ENCODE measurements around the gene TXNL1.

The TXNL1 gene

GRCh38 chr18:56550121-56550520, 88.3 kb downstream of the TXNL1 start:
- Histone ChIP-seq H3K9ac (ENCODE audit: low read depth in 1 of 2, low read length in 2 of 2) (no peak overlapping the region), H3K4me3 (ENCODE audit: low read length in 2 of 2) (no peak overlapping the region), H3K27me3 (ENCODE audit: control insufficient read depth in 2 of 2, insufficient read depth in 2 of 2, low read length in 2 of 2) (no peaks in the 10 kb centered on the region), H3K9me3 (ENCODE audit: control insufficient read depth in 2 of 2, low read length in 2 of 2) (no peaks in the 10 kb centered on the region), H3K4me1 (ENCODE audit: control insufficient read depth in 2 of 2, insufficient read depth in 2 of 2, low read length in 2 of 2) (no peaks in the 10 kb centered on the region), H3K36me3 (ENCODE audit: control insufficient read depth in 2 of 2, insufficient read depth in 2 of 2, low read length in 2 of 2) (no peaks in the 10 kb centered on the region), H3K27ac (ENCODE audit: low read depth in 2 of 2, low read length in 2 of 2) (no peak overlapping the region)

Data from mucosa of rectum (tissue), 2 donors.